NCI-H345 (cell line): ENCODE results near the gene ICAM4.
"Not testable (repeated sequence)": the region's sequence is repeated elsewhere in the genome, so short reads cannot be mapped to it uniquely, and the experiment has no call there.

Experiments used
- DNase-seq: peaks from one replicate; lab custom pipeline; 2025; lab: John Stamatoyannopoulos, UW

Gene ICAM4

GRCh38 chr19:10269333-10270179 lies 17.2 kb upstream of the ICAM4 start:
- peak; percentile 82 for DNase-seq

- no peak for DNase-seq
These were observed 16.6 kb upstream of the ICAM4 start for GRCh38 chr19:10270180-10270615.

GRCh38 chr19:10270616-10271394 lies 15.9 kb upstream of the ICAM4 start, which contains the start of gene ICAM1:
Gene ICAM1 (plus strand): TSS chr19:10271120. CDS start chr19:10271160, 40 bp downstream.
- DNase-seq = peak; percentile 12

GRCh38 chr19:10271543-10272086 lies 15.1 kb upstream of the ICAM4 start:
- no peak for DNase-seq

- DNase-seq = no peak
These were observed 12.2 kb upstream of the ICAM4 start for GRCh38 chr19:10274589-10274988.

- DNase-seq = no peak
These were observed 8.8 kb upstream of the ICAM4 start for GRCh38 chr19:10277795-10278589.

- DNase-seq = no peak
These were observed 7.8 kb upstream of the ICAM4 start for GRCh38 chr19:10278935-10279334.

GRCh38 chr19:10279737-10280442 lies 6.9 kb upstream of the ICAM4 start:
- DNase-seq = no peak

GRCh38 chr19:10282043-10282442 lies 4.7 kb upstream of the ICAM4 start:
- not testable (repeated sequence) for DNase-seq

- DNase-seq = no peak
These were observed 3.3 kb upstream of the ICAM4 start for GRCh38 chr19:10283301-10284064.

- no peak for DNase-seq
These were observed 2.4 kb upstream of the ICAM4 start for GRCh38 chr19:10284065-10284959.

- DNase-seq = no peak
These were observed 1.8 kb upstream of the ICAM4 start for GRCh38 chr19:10284960-10285278.

GRCh38 chr19:10285393-10285792 lies 1.4 kb upstream of the ICAM4 start:
- DNase-seq = no peak

GRCh38 chr19:10288662-10289166 lies 2.0 kb downstream of the ICAM4 start:
- DNase-seq = peak; percentile 7

- DNase-seq = peak; percentile 73
These were observed 2.5 kb downstream of the ICAM4 start for GRCh38 chr19:10289167-10289835.

GRCh38 chr19:10289836-10290356 lies 3.1 kb downstream of the ICAM4 start, which contains the start of gene ICAM5:
Gene ICAM5 (plus strand): TSS chr19:10289952. CDS start chr19:10290044, 92 bp downstream.
- DNase-seq = peak; percentile 17

GRCh38 chr19:10290357-10290875 lies 3.7 kb downstream of the ICAM4 start:
- no peak for DNase-seq
